Keratinocyte (primary cell): ENCODE results near the gene TRPM6. TPM values are rescaled to one million over a fixed set of nuclear protein-coding genes. Genes with fewer than 3 reads are reported as not detected.

Experiments
- DNase-seq: peaks from one replicate; pipeline ENCODE4 v3.0.0-alpha.2; 2011; ENCODE audit warnings: low read depth, missing footprints, low spot score
- FAIRE-seq: peaks from 2 replicates; lab custom pipeline; 2011; peaks lifted over from hg19 to GRCh38; lab: Jason Lieb, UNC
- H2AFZ ChIP-seq: 2 replicates; pipeline ENCODE4 v1.6.0; 2012; ENCODE audit warnings: low read length, control low read depth, inconsistent platforms; ENCODE audit not compliant: control insufficient read depth
- H3K27ac ChIP-seq: 2 replicates; pipeline ENCODE4 v1.5.1; 2011; ENCODE audit warnings: low read length; ENCODE audit not compliant: control insufficient read depth, insufficient read depth
- H3K27me3 ChIP-seq: 3 replicates; pipeline ENCODE4 v1.6.0; 2011; ENCODE audit warnings: low read length; ENCODE audit not compliant: control insufficient read depth, insufficient read depth; ENCODE audit errors: extremely low read depth
- H3K36me3 ChIP-seq, 2 experiments: 2 replicates in 1 of 2; 3 replicates in 1 of 2; pipeline ENCODE4 v1.5.1; 2011; ENCODE audit warnings: low read length in 2 of 2, mild to moderate bottlenecking in 1 of 2; ENCODE audit not compliant: control insufficient read depth in 2 of 2, insufficient read depth in 2 of 2; ENCODE audit errors: extremely low read depth in 1 of 2
- H3K4me1 ChIP-seq: 3 replicates; pipeline ENCODE4 v1.5.1; 2011; ENCODE audit warnings: low read length; ENCODE audit not compliant: control insufficient read depth, insufficient read depth; ENCODE audit errors: extremely low read depth
- H3K4me2 ChIP-seq: 3 replicates; pipeline ENCODE4 v1.6.0; 2011; ENCODE audit warnings: low read depth, low read length; ENCODE audit not compliant: control insufficient read depth, insufficient read depth; ENCODE audit errors: extremely low read depth
- H3K4me3 ChIP-seq, 3 experiments: fragments of 200-600 bp in 1 of 3; sonication (generic) in 1 of 3; 2 replicates in 2 of 3; 3 replicates in 1 of 3; pipeline ENCODE4 v1.5.1; 2011 to 2016; ENCODE audit warnings: low read length in 3 of 3, mild to moderate bottlenecking in 3 of 3, control low read depth in 2 of 3, inconsistent platforms in 1 of 3, low read depth in 1 of 3, mixed read lengths in 1 of 3, mixed run types in 1 of 3, moderate library complexity in 1 of 3; ENCODE audit not compliant: control insufficient read depth in 2 of 3, insufficient read depth in 2 of 3; ENCODE audit errors: extremely low read depth in 1 of 3
- H3K79me2 ChIP-seq: 2 replicates; pipeline ENCODE4 v1.6.0; 2012; ENCODE audit warnings: low read length; ENCODE audit not compliant: control insufficient read depth, insufficient read depth
- H3K9ac ChIP-seq: 3 replicates; pipeline ENCODE4 v1.6.0; 2011; ENCODE audit warnings: low read length; ENCODE audit not compliant: control insufficient read depth, insufficient read depth; ENCODE audit errors: extremely low read depth
- H3K9me1 ChIP-seq: 3 replicates; pipeline ENCODE4 v1.6.0; 2011; ENCODE audit warnings: low read length; ENCODE audit not compliant: control insufficient read depth, insufficient read depth; ENCODE audit errors: extremely low read depth
- H3K9me3 ChIP-seq: 2 replicates; pipeline ENCODE4 v1.5.1; 2012; ENCODE audit warnings: low read depth, low read length; ENCODE audit not compliant: control insufficient read depth
- H4K20me1 ChIP-seq: 3 replicates; pipeline ENCODE4 v1.6.0; 2011; ENCODE audit warnings: low read length; ENCODE audit not compliant: control insufficient read depth, insufficient read depth; ENCODE audit errors: extremely low read depth
- EZH2 ChIP-seq: IDR thresholded peaks from one replicate; pipeline ENCODE4 v1.6.1; 2012; ENCODE audit warnings: inconsistent platforms, mild to moderate bottlenecking, low read length, moderate library complexity
- dilution Hi-C: fragments of 300-500 bp; cut with MboI; formaldehyde crosslinking; loops from one replicate; pipeline ENCODE4 v1.7.0; 2020; ENCODE audit warnings: low sequenced_read_pairs; ENCODE audit not compliant: extremely low pct_ligation_motif_present
- polyA plus RNA-seq, 5 experiments: library from polyadenylated mRNA; depleted of rRNA in 3 of 5; stranded (reverse) in 3 of 5; stranded (forward) in 1 of 5; unstranded in 1 of 5; fragments of >200 nt; gene quantifications; 1 replicate in 1 of 5; 2 replicates in 3 of 5; 3 replicates in 1 of 5; pipeline versions ENCODE4 v1.2.1 to v1.2.3, GENCODE V29; 2011 to 2012; ENCODE audit warnings: missing spikeins in 2 of 5, low read depth in 1 of 5, low replicate concordance in 1 of 5
- TF ChIP-seq, protein P1 (sequence below), 3 experiments: IDR thresholded peaks in 1 of 3; conservative IDR thresholded peaks in 1 of 3; optimal IDR thresholded peaks in 1 of 3; 2 replicates in 2 of 3; 3 replicates in 1 of 3; pipeline versions ENCODE3 to v1.5.1; 2011; ENCODE audit warnings: low read length in 3 of 3, mild to moderate bottlenecking in 3 of 3, moderate library complexity in 2 of 3, control low read depth in 1 of 3, inconsistent platforms in 1 of 3; ENCODE audit not compliant: insufficient read depth in 2 of 3; ENCODE audit errors: extremely low read depth in 1 of 3

TRPM6 gene
- polyA plus RNA-seq, 1 donor (not counting 4 experiments of a cell fraction or from before 2014, with no cell fraction given) = 0.18 TPM

DNA sequence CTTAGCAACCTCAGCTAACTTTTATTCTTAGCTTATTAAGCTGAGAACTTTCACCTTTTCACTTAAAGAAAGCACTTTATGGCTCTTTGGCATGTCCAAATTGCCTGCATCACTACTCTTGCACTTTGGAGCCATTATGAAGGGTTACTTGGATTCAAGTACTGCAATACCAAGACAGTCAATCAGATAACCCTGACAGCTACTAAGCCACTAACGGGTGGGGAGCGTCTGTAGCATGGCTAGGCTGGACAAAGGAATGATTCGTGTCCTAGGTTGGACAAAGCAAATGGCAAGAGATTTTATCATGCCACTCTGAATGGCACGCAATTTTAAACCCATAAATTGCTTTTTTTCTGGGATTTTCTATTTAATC, 39.6 kb downstream of the TRPM6 start:
- H3K4me1 ChIP-seq = no peaks in the 10 kb centered on the region
- H3K9me1 ChIP-seq = no peaks in the 10 kb centered on the region
- H3K9ac ChIP-seq = no peak overlapping the region
- no peak overlapping the region for H3K27ac ChIP-seq
- FAIRE-seq = no peak
- dilution Hi-C loops = no loop called here
- no peaks in the 10 kb centered on the region for H3K79me2 ChIP-seq
- H2AFZ ChIP-seq = no peak overlapping the region
- H3K36me3 ChIP-seq = no peaks in the 10 kb centered on the region
- TF ChIP-seq EZH2 = no peak
- TF ChIP-seq, protein P1, sequence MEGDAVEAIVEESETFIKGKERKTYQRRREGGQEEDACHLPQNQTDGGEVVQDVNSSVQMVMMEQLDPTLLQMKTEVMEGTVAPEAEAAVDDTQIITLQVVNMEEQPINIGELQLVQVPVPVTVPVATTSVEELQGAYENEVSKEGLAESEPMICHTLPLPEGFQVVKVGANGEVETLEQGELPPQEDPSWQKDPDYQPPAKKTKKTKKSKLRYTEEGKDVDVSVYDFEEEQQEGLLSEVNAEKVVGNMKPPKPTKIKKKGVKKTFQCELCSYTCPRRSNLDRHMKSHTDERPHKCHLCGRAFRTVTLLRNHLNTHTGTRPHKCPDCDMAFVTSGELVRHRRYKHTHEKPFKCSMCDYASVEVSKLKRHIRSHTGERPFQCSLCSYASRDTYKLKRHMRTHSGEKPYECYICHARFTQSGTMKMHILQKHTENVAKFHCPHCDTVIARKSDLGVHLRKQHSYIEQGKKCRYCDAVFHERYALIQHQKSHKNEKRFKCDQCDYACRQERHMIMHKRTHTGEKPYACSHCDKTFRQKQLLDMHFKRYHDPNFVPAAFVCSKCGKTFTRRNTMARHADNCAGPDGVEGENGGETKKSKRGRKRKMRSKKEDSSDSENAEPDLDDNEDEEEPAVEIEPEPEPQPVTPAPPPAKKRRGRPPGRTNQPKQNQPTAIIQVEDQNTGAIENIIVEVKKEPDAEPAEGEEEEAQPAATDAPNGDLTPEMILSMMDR (optimal IDR thresholded peaks at IDR 0.05 in 1 of 3, IDR thresholded peaks at IDR 0.05 in 1 of 3, conservative IDR thresholded peaks at IDR 0.05 in 1 of 3; ENCODE audit: extremely low read depth in 1 of 3, insufficient read depth in 2 of 3, low read length in 3 of 3) = no peak
- no peaks in the 10 kb centered on the region for H3K27me3 ChIP-seq
- H4K20me1 ChIP-seq = no peaks in the 10 kb centered on the region
- no peaks in the 10 kb centered on the region for H3K9me3 ChIP-seq
- DNase-seq = no peak
- no peak overlapping the region for H3K4me3 ChIP-seq
- no peak overlapping the region for H3K4me2 ChIP-seq

DNA sequence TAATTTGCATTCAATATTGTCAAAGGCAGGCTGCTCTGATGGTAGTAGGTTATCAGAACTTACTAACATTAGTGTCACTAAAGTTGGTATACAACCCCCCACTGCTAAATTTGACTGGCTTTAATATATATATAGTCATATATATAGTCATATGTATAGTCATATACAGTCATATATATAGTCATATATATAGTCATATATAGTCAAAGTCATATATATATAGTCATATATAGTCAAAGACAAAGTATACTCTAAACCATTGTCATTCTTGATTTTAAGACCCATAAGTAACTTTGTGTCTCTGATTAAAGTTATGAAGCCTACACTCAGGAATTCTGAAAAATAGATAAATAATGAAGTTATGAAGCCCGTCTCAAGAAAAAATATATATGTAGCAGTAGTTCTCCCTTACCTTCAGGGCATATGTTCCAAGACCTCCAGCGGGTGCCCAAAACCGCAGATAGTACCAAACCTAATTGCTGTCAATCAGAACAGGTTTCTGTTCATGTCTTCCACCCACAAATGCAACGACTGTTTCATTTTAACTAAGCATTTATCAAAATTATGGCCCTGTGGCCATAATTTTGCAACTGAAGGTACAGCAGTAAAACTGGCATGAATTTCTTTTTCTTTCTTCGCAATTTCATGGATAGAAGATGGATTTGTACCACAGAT, 40.1 kb downstream of the TRPM6 start:
- Histone ChIP-seq H2AFZ (no peak overlapping the region), H4K20me1 (no peaks in the 10 kb centered on the region), H3K9me1 (no peaks in the 10 kb centered on the region), H3K9me3 (no peaks in the 10 kb centered on the region), H3K4me3 (no peak overlapping the region), H3K4me2 (no peak overlapping the region), H3K27me3 (no peaks in the 10 kb centered on the region), H3K4me1 (no peaks in the 10 kb centered on the region), H3K36me3 (no peaks in the 10 kb centered on the region), H3K79me2 (no peaks in the 10 kb centered on the region), H3K27ac (no peak overlapping the region), H3K9ac (no peak overlapping the region)
- FAIRE-seq (no peak), DNase-seq (no peak)
- dilution Hi-C loops = no loop called here
- TF ChIP-seq EZH2 = no peak
- TF ChIP-seq, protein P1 (optimal IDR thresholded peaks at IDR 0.05 in 1 of 3, IDR thresholded peaks at IDR 0.05 in 1 of 3, conservative IDR thresholded peaks at IDR 0.05 in 1 of 3; ENCODE audit: extremely low read depth in 1 of 3, insufficient read depth in 2 of 3, low read length in 3 of 3) = no peak
